ELF-1 (cell line): Measurements from ENCODE around the gene LKAAEAR1.
"Not testable (repeated sequence)": the region's sequence is repeated elsewhere in the genome, so short reads cannot be mapped to it uniquely, and the experiment has no call there.

Source experiments
- DNase-seq: peaks from one replicate; pipeline ENCODE4 v3.0.0-alpha.2; 2016; ENCODE audit warnings: low read depth, low spot score

The LKAAEAR1 gene

DNA sequence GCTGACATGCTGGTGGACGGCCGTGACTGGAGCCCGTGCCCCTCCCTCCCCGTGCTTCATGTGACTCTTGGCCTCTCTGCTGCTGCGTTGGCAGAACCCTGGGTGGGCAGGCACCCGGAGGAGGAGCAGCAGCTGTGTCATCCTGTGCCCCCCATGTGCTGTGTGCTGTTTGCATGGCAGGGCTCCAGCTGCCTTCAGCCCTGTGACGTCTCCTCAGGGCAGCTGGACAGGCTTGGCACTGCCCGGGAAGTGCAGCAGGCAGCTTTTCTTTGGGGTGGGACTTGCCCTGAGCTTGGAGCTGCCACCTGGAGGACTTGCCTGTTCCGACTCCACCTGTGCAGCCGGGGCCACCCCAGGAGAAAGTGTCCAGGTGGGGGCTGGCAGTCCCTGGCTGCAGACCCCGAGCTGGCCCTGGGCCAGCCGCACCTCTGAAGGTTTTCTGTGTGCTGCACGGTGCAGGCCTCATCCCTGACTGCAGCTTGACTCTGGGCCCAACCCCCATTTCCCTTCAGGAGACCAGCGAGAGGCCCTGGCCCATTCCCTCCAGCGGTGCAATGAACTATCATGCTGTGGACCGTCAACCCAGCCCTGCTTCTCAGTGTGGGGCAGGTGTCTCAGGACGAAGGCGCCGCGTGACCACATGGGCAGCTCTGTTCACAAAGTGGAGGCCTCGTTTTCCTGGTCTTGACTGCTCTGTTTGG lies 15.0 kb upstream of the LKAAEAR1 start:
- DNase-seq = no peak

DNA sequence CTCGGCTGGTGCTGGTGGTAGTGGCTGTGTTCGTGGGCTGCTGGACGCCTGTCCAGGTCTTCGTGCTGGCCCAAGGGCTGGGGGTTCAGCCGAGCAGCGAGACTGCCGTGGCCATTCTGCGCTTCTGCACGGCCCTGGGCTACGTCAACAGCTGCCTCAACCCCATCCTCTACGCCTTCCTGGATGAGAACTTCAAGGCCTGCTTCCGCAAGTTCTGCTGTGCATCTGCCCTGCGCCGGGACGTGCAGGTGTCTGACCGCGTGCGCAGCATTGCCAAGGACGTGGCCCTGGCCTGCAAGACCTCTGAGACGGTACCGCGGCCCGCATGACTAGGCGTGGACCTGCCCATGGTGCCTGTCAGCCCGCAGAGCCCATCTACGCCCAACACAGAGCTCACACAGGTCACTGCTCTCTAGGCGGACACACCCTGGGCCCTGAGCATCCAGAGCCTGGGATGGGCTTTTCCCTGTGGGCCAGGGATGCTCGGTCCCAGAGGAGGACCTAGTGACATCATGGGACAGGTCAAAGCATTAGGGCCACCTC lies 14.3 kb upstream of the LKAAEAR1 start:
- no peak for DNase-seq

DNA sequence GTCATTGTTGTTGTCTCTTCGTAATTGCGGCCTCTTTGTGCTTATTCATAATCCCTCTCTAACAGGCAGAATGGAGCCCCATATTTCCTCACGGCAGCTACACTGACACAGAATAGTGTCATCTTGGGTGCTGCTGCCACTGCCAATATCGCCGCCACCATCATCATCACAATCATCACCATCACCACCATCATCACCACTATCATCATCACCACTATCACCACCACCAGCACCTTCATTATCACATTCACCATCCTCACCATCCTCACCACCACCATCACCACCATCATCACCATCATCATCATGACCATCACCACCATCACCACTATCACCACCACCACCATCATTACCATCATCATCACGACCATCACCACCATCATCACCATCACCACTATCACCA lies 12.3 kb upstream of the LKAAEAR1 start:
- DNase-seq = no peak

DNA sequence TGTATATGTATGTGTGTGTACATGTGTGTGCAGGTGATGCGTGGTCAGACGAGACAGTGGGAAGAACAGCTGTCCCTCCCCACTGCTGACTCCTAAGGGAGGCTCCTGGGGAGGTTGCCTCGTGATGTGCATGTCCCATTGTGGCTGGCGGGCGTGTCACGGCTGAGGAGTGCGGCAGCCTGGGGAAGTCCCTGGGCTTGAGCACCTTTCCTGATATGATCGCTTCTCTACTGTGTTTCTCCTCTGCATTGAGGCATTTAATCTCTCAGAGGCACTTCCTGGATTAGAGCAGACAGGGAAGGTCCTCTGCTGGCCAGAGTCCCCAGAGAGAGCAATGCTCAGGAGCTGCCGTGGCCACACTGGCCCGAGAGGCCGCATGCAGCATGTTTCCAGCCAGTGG lies 11.7 kb upstream of the LKAAEAR1 start:
- DNase-seq = no peak

DNA sequence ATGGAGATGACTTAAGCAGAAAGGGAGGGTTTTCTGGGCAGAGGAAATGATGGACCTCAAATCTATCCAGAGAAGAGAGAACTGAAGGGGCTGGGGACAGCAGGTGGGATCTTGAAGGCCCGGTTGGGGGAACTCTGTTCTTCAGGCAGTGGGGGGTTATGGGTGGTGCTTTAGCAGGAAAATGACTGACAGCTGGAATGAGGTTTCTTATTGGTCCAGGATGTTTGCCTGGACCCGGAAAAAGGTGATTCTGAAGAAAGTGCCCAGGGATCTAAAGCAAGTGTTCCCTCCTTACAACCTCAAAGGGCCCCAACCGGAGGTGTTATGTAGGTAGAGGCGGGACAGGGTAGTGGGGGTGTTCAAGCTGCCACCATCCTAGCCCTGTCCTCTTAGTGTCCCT lies 11.3 kb upstream of the LKAAEAR1 start:
- DNase-seq = no peak

DNA sequence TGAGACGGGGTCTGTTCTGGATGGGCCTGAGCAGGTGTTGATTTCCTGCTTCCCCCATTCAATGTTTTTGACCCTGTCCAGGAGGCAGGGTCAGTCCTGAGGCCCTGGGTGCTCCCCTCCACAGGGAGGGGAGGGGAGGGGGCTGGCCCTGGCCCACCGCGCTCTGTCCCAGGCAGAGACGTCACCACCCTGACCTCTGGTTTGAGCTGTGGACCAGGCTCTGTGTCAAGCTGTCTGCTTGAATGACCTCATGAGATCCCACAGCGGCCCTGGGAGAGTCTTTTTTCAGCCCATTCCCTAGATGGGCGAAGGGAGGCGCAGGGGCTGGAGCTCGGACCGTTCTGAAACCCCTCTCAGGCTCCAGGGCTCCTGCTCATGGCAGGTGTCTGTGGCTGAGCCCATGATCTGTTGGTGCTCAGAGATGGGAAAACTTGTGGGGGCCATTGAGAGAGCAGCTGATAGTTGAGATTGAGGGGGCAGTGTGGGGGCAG lies 8.9 kb upstream of the LKAAEAR1 start:
- DNase-seq = peak; percentile 60

DNA sequence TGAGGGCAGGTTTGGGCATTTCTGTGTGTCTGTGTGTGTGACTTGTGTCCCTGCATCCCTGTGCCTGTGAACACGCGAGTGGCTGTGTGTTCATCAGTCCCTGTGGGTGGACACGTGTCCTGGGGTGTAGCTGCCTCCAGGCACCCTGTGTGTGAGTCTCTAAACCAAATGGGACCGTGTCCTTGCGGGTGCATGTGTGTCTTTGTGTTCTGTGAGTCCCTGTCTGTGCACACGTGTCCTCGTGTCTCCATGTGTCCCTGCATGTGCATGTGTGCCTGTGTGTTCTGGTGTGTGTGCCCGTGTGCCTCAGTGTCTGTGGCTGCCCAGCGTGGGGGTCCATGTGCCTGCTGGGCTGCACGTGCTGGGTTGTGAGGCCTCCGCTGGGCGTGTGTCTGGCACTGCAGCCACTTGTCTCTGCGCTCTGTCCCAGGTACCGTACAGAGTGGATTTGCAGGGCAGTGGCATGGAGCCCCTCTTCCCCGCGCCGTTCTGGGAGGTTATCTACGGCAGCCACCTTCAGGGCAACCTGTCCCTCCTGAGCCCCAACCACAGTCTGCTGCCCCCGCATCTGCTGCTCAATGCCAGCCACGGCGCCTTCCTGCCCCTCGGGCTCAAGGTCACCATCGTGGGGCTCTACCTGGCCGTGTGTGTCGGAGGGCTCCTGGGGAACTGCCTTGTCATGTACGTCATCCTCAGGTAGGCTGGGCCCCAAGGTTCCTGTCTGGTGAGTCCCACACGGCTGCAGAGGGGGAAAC lies 8.2 kb upstream of the LKAAEAR1 start:
- no peak for DNase-seq

DNA sequence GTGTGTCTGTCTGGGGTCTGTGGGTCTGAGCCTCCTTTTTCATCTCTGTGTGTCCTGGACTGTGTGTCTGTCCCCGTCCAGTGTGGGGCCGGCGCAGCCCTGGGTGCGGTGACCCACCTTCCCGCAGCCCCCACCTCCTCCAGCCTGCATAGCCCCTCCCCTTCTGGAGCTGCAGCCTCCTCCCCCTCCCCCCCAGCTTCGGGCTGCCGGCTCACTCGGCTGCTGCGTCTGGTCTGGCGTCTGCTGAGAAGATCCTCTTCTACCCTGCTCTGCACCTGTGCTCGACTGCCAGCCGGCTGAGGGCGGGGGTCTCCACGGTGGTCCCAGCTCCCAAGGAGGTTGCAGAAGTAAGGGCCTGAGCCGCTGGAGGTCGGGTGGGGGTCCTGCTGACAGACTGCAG lies 7.6 kb upstream of the LKAAEAR1 start:
- DNase-seq = no peak

DNA sequence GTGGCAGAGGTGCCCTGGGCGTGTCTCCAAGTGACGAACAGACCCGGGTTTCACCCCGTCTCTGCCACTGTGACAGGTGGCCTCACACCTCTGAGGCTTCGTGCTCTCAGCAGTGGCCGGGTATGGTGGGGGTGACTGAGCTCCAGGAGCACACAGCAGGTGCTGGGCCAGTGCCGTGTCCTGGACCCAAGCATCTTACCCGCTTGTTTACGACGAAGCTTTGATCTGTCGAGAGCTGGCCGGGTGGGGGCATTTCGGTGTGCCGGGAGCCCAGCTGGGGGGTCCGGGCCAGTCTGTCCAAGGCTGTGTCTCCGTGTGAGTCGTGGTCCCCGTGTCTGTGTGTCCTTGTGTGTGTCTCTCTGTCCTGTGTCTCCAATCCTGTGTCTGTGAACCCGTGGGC lies 7.1 kb upstream of the LKAAEAR1 start:
- DNase-seq = no peak

DNA sequence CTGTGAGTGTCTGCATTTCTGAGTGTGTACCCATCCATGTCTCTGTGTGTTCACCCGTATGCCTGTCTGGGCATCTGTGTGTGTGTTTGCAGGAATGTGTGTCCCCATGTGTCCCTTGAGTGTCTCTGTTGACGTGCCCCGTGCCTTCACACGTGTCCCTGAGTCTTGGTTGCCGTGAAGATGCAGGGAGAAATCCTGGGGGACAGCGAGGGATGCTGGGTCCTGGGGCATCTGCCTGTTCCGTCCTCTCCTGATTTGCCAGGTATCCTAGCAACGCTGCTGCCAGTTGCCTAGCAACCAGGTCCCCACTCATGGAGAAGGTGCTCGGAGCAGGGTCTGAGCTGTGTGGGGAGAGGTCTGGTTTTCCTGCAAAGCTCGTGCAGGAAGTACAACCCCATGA lies 6.0 kb upstream of the LKAAEAR1 start:
- no peak for DNase-seq

DNA sequence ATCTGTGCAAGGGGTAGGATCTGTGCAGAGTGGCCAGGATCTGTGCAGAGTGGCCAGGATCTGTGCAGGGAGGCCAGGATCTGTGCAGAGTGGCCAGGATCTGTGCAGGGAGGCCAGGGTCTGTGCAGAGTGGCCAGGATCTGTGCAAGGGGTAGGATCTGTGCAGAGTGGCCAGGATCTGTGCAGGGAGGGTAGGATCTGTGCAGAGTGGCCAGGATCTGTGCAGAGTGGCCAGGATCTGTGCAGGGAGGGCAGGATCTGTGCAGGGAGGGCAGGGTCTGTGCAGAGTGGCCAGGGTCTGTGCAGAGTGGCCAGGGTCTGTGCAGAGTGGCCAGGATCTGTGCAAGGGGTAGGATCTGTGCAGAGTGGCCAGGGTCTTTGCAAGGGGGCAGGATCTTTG lies 4.4 kb upstream of the LKAAEAR1 start:
- DNase-seq = not testable (repeated sequence)

DNA sequence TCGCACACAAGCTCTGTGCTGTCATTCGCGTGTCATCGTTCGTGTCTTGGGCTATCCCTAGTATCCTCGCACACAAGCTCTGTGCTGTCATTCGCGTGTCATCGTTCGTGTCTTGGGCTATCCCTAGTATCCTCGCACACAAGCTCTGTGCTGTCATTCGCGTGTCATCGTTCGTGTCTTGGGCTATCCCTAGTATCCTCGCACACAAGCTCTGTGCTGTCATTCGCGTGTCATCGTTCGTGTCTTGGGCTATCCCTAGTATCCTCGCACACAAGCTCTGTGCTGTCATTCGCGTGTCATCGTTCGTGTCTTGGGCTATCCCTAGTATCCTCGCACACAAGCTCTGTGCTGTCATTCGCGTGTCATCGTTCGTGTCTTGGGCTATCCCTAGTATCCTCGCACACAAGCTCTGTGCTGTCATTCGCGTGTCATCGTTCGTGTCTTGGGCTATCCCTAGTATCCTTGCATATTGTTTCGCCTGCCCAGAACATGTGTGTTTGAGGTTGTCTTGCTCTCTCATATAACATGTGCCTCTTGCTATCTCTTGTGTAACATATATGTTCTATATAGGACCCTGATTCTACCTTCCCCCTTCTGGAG lies 3.1 kb upstream of the LKAAEAR1 start:
- not testable (repeated sequence) for DNase-seq

DNA sequence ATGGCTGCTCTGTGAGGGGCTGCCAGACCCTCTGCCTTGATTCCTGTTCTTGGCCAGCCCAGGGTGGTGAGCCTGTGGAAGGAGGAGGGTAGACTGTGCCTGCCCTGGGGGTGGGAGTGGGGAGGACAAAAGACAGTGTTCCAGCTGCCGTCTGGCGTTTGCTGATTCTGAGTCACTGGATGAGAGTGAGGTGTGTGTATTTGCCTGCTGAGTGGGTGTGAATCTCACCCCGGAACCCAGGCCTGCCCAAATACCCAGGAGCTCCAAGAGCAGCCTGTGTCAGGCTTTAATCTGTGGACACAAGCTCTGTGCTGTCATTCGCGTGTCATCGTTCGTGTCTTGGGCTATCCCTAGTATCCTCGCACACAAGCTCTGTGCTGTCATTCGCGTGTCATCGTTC lies 2.6 kb upstream of the LKAAEAR1 start:
- no peak for DNase-seq

DNA sequence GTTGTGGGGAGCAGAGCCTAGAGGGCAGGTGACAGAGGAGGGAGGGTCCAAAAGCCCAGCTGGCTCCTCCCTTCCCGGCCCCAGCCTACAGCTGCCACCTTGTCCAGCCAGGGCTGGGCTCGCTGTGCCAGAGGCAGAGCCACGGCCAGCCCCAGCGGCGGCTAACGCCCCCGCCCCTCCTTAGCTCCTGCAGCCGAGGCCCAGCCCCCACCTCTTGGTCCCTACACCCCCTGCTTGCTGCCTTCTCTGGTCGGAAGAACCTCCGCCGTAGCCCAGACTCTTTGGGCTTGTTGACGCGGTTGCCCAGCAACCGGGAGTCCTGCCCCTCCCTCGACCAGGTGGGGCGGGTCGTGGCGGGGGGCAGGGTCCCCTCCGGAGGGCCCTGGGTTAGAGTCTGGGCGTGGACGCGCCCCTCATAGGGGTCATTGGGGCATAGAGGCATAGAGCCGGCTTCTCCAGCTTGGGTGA lies 521 bp upstream of the LKAAEAR1 start:
- DNase-seq = no peak

DNA sequence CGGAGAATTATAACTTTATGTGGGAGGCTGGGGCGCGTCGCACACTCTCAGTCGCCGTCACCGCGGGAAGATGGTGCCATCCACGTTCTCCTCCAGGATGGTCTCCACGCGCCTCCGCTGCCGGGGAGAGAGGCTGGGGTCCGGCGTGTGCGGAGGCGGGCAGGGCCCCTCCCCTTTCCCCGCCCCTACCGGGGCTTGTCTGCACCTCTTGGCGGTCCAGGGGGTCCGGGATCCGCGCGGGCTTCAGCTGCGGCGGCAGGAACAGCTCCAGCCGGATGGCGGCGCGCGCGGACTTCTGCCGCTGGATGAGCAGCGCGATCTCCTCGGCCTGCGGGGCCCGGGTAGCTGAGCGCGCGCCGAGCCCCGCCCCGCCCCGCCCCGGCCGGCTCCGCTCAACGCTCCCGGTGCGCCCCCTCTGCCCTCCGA lies 807 bp downstream of the LKAAEAR1 start:
- DNase-seq = peak; percentile 87

DNA sequence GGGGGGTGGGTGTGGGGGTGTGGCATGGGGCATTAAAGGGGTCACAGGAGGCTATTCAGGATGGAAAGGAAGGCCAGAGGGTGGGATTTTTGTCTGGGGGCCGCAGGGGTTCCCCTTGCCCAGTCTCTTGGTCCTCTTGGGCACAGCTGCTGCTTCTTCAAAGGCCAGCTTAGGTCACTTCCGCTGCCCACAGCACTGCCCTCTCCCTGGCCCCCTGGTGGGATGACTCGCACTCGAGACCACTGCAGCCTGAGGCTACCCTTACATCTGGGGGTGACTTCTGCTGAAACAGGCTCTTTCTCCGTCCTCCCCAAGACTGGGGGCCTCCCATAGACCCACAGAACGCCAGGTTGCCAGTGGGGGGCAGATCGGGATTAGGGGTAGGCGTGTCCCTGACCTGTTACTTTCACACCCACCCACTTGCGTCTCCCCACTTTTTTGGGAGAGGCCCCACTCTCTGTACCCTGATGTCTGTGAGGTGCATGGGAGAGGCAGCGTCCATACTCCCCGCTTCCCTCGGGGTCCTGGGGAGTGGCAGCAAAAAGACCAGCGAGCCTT lies 1.3 kb downstream of the LKAAEAR1 start:
- DNase-seq = no peak

DNA sequence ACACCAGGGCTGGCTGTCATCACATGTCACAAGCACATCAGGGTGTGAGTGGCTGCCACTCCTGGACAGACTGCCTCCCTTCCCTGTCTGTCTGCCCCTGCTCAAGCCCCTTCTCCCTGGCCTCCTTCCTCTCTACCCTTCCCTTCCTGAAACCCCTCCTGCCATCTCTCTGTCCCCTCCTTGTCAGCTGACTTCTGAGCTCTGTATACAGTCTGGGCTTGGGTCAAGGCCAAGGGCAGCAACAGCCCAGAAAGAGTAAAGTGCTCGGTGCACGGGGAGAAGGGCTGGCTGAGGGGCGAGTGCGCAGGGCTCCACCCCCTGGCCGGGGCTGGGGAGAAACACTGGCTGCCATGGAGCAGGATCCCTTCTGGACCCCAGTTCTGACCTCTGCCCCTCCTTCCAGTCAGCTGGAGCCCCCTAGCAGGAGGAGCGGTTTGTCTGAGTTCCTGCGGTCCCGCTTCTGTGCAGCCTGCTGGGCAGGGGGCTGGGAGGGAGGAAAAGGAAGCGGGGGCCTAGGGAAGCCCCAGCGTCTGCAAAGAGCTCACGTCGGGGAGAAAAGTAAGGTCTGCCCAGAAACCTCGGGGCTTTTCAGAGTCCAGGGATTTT lies 2.0 kb downstream of the LKAAEAR1 start:
- DNase-seq = no peak

DNA sequence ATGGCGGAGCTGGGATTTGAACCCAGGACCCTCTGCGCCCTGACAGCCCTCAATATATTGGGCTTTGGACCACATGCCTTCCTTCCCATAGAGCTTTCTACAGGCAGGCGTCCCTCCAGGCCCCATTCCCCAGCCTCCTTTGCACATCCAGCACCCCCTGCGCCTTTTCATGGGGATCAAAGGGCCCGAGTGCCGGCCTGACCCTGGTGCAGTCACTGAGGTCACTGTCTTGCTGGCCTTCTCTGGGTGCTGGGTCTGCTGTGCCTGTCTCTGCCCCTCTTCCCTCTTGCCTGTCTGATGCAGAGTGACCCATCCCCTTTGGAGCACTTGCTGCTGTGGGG lies 2.6 kb downstream of the LKAAEAR1 start:
- no peak for DNase-seq

DNA sequence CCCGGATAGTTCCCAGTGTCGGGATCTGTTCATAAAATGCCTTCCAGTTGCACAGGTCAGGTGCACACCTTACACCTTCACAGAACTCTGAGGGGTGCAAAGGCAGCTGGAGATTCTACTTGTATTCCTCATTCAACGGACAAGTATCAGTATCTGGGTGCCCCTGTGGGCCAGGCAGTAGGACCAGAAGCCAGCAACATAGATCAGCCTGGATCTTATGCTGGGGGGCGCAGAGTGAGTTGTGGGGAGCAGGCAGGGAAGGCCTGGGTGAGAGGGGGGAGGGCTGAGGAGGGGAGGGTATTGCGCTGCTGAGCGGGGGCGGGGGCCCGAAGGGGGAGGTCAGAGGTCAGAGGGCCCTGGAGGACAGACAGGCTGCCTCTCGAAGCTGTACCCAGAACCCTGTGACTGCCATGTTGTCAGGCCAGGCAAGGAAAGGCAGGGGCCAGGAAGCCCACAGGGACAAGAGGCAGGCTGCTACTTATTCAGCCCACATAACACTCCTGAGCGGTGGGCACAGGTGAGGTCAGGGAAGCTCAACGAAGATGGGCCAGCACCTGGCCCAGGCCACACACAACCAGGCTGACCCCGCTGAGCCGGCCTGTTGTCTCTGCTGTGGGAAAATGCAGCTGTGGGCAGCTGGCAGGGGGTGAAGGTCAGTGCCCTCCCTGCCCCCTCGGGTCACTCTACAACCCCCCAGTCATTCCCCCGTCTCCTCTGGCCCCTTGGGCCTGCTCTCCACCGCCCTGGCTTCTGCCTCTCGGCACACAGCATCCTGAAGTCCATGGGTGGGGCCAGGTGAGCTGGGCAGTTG lies 3.2 kb downstream of the LKAAEAR1 start:
- DNase-seq = no peak

DNA sequence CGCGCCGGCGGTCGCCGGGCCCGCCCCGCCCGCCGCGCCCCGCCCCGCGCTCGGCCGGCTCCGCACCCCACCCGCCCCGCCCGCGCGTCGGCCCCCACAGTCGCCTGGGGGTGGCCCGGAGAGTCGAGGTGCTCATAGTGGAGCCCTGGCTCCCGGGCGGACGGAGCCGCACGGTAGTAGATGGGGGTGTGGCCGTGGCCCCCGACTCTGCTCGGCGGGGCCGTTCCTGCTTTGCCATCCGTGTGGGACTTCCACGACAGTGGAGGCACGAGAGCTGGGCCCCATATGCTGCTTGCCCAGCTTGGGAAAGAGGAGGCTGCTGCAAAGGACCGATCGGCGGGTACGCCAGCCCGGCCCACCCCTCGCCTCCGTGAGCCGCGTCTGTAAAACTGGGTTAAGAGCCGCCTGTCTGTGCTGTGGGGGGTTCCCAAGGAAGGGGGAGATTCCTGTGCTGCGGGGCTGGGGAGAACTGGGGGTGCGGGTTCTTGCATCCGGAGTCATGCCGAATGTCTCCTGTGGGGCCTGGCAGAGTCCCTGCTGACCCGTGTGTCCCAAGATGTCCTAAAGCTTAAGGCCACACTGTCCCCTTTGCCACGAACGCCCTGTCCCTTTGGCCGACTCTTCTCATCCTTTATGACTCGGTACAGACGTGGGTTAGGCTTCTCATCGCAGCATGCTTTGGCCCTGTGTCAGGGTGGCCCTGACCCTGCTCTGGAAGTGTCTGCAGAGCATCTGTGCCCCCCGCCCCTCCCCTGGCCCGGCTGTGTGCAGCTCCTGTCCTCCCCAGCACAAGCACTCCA lies 4.0 kb downstream of the LKAAEAR1 start, which contains the start of gene OPRL1:
OPRL1 (plus strand) TSS at position 70 of the 800 bp plus-strand sequence. CDS start 12,639 bp downstream, outside the sequence.
- DNase-seq = no peak
